GM11168 (cell line): Measurements from ENCODE around the gene GPANK1.

ENCODE experiments used
- in situ Hi-C: fragments of 300-500 bp; cut with MboI; formaldehyde crosslinking; loops from one replicate; pipeline ENCODE4 v1.12.0; 2022; ENCODE audit warnings: low sequenced_read_pairs; ENCODE audit not compliant: unreplicated experiment

The GPANK1 gene

GRCh38 chr6:31691564-31692108 is 26.8 kb upstream of the GPANK1 start:
- in situ Hi-C loops, result no loop called here

DNA sequence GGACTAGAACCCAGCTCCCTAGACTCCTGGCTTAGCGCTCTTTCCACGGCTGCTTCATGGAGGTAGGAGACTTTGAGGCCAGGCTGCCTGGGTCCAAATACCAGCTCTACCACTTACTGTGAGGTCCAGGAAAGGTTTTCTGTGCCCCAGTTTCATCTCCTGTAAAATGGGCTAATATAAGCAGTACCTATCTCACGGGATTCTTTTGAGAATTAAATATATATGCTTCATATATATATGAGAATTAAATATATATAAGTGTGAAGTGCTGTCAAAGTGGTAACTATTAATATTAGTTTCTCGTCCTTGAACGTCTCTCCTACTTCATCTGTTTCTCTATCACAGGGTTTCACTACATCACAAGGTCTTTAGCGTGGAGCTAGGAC is 26.3 kb upstream of the GPANK1 start:
- in situ Hi-C loops, result no loop called here

- in situ Hi-C loops, result no loop called here
Measured at GRCh38 chr6:31690231-31691077, 25.7 kb upstream of the GPANK1 start.

DNA sequence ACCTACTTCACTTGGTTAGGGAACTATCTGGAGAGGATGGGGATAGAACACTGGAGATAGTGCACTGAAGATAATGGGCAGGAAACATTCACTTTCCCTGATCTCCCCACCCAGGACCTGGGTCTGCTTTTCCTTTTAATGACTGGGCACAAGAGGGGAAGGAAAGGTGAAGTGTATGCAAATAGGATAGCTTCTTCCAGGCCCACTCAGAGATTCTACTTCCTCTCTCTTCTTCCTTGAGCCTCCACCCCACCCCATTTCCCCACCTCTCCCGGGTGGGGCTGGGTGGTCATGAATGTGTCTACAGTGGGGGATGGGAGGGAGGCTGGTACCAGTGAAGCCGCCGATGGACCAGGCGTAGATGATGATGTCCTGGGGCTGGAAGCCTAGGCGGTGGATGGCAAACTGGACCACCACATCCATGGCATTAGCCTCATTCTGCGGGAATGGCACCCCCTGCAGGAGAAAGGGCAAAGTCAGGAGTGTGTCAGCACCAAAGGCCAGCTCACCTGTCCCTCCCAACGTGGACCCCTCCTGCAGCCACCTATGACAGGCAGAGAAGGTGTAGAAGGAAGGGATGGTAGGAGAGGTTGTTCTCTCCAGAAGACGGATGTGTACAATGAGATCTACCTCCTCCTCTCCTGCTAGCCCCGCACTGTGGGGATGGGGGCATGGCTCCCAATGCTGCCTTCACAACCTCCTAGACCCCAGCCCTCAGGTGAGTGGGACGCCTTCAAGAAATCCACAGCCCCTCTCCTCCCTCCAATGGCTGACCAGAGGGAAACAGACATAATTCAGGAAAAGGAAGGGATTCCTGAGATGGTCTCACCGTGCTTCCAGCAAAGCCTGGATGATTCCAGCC is 24.7 kb upstream of the GPANK1 start:
- in situ Hi-C loops, result loop anchor here (10.0 kb wide), 1 partner anchor 75 kb away; the partner anchor contains the start of gene SAPCD1

GRCh38 chr6:31687860-31688693 is 23.3 kb upstream of the GPANK1 start:
- in situ Hi-C loops, result loop anchor here (10.0 kb wide), 1 partner anchor 77 kb away; the partner anchor contains the start of gene SAPCD1

DNA sequence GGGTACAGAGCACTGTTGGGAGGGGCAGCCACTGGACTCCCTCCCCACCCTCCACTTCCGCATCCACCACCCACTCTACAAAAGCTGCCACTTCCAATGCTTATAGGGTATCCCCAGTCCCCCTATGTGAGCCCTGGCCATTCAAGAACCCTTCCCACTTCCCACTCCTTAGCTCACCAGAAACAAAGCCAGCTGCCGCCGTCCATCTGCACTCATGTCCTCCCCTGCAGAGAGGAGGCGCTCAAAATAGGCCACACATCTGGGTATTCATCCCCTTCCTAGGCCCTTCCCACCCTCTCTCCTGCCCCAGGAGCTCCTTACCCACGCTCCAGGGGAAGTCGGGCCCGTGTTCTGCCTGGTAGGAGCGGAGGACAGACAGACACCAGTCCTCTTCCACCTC is 22.5 kb upstream of the GPANK1 start:
- in situ Hi-C loops, result loop anchor here (10.0 kb wide), 1 partner anchor 77 kb away; the partner anchor contains the start of gene SAPCD1

DNA sequence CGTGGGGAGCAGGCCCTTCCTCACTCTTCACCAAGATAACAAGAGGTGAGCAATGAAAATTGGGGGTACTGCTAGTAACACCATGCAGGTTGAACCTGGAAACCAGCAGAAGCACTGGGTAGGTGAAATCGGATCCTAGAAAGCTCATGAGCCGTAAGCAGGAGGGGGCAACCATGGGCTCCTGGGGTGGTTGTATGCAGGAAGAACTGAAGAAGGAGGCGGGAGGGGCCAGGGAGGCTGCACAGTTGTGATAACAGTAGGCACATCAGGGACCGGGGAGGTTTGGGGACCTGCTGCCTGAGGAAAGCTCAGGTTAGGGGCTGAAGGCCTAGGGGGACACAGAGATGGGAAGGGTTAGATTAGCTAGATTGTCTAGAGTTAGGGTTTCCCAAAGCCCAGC is 21.7 kb upstream of the GPANK1 start:
- in situ Hi-C loops, result loop anchor here (10.0 kb wide), 1 partner anchor 78 kb away; the partner anchor contains the start of gene SAPCD1

DNA sequence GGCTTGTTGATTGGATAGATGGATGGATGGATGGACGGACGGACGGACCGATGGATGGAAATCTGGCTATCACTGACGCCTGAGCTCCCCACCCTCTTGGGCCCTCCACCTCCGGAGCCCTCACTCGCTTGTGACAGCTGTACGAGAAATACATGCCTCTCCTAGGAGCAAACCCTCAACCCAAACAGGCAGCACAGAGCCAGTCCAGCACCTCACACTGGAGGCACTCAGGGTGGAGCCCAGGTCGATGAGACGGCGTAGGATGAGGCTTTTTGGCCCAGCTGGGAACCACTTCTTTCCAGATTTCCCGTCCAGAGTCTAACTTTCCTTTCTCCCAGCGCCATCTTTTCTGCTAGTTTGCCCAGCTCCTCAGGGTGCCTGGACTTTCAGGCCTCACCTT is 18.8 kb upstream of the GPANK1 start:
- in situ Hi-C loops, result loop anchor here (10.0 kb wide), 1 partner anchor 81 kb away; the partner anchor contains the start of gene SAPCD1

- in situ Hi-C loops, result loop anchor here (10.0 kb wide), 1 partner anchor 84 kb away; the partner anchor contains the start of gene SAPCD1
Measured at GRCh38 chr6:31681135-31681671, 16.4 kb upstream of the GPANK1 start.

GRCh38 chr6:31680226-31681134 is 15.7 kb upstream of the GPANK1 start, which contains the start of gene LY6G5C:
Gene LY6G5C (minus strand): TSS chr6:31681067. CDS start chr6:31680373, 694 bp downstream.
- in situ Hi-C loops, result loop anchor here (10.0 kb wide), 1 partner anchor 84 kb away; the partner anchor contains the start of gene SAPCD1

DNA sequence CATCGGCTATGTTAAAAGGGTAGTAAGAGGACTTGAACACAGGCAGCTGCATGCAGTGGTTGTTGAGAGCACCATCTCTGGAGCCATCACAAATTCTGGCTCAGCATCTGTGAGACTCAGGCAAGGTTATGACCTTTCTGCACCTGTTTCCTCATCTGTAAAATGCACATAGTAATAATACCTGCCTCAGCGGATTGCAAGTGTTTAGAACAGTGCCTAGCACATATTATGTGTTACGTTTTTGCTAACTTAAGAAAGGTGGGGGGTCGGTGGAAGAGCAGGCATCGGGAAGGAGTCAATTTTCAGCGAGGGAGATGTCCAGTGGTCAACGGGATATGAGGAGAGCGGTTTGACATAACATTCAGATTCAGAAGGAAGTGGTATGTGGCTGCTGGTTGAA is 13.2 kb upstream of the GPANK1 start:
- in situ Hi-C loops, result no loop called here

- in situ Hi-C loops, result no loop called here
Measured at GRCh38 chr6:31676904-31677303, 12.1 kb upstream of the GPANK1 start.

DNA sequence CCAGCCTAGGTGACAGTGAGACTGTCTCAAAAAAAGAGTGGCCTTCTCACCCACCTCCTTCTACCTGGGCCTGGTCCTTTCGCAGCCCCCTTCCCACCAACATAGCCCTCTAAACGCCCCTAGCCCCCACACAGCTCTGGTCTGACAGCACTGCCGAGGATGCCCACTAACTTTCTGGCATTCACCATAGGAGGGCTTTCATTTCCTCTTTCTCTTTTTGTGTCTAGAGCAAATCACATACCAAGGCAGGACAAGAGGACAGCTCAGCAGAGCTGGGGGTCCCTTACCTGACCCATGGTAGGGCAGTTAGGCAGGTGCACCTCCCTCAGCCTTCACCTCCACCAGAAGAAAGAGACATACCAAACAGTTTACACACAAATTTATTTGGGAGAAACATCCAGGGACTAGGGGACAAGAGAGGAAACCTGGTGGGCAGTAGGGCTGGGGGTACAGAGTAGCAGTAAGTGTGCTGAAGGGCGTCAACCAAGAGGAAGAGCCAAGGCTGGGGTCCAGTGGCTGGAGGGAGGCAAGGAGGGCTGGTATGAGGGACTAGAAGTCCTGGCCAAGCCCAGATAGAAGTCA is 11.6 kb upstream of the GPANK1 start:
- in situ Hi-C loops, result no loop called here

DNA sequence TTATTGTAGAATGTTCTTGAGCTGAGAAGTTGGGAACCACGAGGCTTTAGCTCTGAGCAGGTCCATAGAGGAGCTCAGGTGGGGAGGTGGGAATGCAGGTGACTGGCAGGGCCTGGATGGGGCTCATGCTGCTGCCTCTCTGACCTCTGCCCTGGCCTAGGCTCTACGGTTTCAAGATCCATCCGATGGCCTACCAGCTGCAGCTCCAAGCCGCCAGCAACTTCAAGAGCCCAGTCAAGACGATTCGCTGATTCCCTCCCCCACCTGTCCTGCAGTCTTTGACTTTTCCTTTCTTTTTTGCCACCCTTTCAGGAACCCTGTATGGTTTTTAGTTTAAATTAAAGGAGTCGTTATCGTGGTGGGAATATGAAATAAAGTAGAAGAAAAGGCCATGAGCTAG is 4.9 kb upstream of the GPANK1 start, which contains the start of gene LY6G5B:
Gene LY6G5B, plus strand, starts transcription at position 301 of the 400 bp plus-strand sequence. CDS start 975 bp downstream, outside the sequence.
- in situ Hi-C loops, result no loop called here

- in situ Hi-C loops, result no loop called here
Measured at GRCh38 chr6:31666337-31666965, 1.7 kb upstream of the GPANK1 start.

DNA sequence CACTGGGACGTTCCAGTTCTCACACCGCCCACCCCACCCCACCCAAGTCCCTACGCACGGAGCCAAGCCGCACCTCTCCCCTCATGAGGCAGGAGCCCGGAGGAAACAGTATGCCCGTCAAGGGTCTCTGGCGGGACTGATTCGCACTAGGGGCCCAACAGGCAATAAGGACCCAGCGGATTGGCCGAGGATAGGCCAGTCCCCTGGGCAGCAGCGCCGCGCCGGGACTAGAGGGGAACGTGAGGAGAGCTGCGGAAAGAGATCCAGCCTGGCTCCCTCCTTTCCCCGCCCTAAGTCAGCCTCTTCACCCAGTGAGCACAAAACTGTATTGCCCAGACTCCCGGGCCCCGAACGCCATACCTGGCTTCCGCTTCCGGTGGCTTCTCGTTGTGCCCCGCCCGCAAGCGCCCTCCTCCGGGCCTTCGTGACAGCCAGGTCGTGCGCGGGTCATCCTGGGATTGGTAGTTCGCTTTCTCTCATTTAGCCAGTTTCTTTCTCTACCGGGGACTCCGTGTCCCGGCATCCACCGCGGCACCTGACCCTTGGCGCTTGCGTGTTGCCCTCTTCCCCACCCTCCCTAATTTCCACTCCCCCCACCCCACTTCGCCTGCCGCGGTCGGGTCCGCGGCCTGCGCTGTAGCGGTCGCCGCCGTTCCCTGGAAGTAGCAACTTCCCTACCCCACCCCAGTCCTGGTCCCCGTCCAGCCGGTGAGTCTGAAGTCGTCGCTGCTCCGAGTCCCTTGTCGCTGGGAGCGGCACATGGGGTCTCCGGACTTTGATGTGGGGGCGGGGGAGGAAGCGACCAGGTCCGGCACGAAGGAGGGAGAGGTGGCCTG is 922 bp upstream of the GPANK1 start, which contains the start of gene CSNK2B:
Gene CSNK2B, plus strand, starts transcription at position 580 of the 836 bp plus-strand sequence. CDS start 752 bp downstream, outside the sequence.
- in situ Hi-C loops, result no loop called here
